CD4-positive, alpha-beta T cell treated with Interleukin-1 beta for 1 hour (primary cell): ENCODE measurements around the gene KCTD2.
A peak's percentile ranks its signal among the peaks of the same experiment; 100 is the strongest.
"Not testable (repeated sequence)": the region's sequence is repeated elsewhere in the genome, so short reads cannot be mapped to it uniquely, and the experiment has no call there.

ENCODE experiments used
- DNase-seq, 2 donors: peaks; one replicate each; pipeline ENCODE4 v3.0.0-alpha.2; 2020 to 2022

The KCTD2 gene

GRCh38 chr17:75051941-75052340, 4.9 kb downstream of the KCTD2 start:
- no peak for DNase-seq

GRCh38 chr17:75059369-75060345, 12.6 kb downstream of the KCTD2 start:
- DNase-seq: no peak

- DNase-seq: no peak
Measured at GRCh38 chr17:75060434-75061054, 13.5 kb downstream of the KCTD2 start.

- DNase-seq: no peak
Measured at GRCh38 chr17:75061055-75061438, 14.0 kb downstream of the KCTD2 start.

- no peak for DNase-seq
Measured at GRCh38 chr17:75061618-75062017, 14.6 kb downstream of the KCTD2 start.

- no peak for DNase-seq
Measured at GRCh38 chr17:75063201-75063600, 16.2 kb downstream of the KCTD2 start.

GRCh38 chr17:75063626-75064025, 16.6 kb downstream of the KCTD2 start:
- no peak for DNase-seq

GRCh38 chr17:75064040-75064439, 17.0 kb downstream of the KCTD2 start:
- DNase-seq: no peak

- DNase-seq: no peak
Measured at GRCh38 chr17:75064460-75064859, 17.4 kb downstream of the KCTD2 start.

GRCh38 chr17:75064867-75065561, 18.0 kb downstream of the KCTD2 start:
- DNase-seq: no peak

- DNase-seq: no peak
Measured at GRCh38 chr17:75065562-75066151, 18.6 kb downstream of the KCTD2 start.

GRCh38 chr17:75067856-75068255, 20.8 kb downstream of the KCTD2 start:
- DNase-seq: no peak

- DNase-seq: no peak
Measured at GRCh38 chr17:75068750-75069149, 21.7 kb downstream of the KCTD2 start.

GRCh38 chr17:75069783-75070182, 22.8 kb downstream of the KCTD2 start:
- DNase-seq: no peak

GRCh38 chr17:75071478-75072271, 24.6 kb downstream of the KCTD2 start:
- not testable (repeated sequence) for DNase-seq

GRCh38 chr17:75072909-75073308, 25.9 kb downstream of the KCTD2 start:
- DNase-seq: not testable (repeated sequence)

- DNase-seq: no peak
Measured at GRCh38 chr17:75073618-75074047, 26.6 kb downstream of the KCTD2 start.

GRCh38 chr17:75074532-75074931, 27.5 kb downstream of the KCTD2 start:
- DNase-seq: no peak

- DNase-seq: no peak
Measured at GRCh38 chr17:75075597-75076336, 28.7 kb downstream of the KCTD2 start.

- DNase-seq: no peak
Measured at GRCh38 chr17:75077072-75077495, 30.1 kb downstream of the KCTD2 start.

GRCh38 chr17:75077496-75078283, 30.7 kb downstream of the KCTD2 start:
- peak; percentile 50 to 61 for DNase-seq
